Effector memory CD8-positive, alpha-beta T cell (primary cell): ENCODE data around the gene TESK2.
"Not testable (repeated sequence)": the region's sequence is repeated elsewhere in the genome, so short reads cannot be mapped to it uniquely, and the experiment has no call there.

Experiments
- ATAC-seq: fragments of 150-1000 bp; cut with Tn5 transposase; replicated peaks from 2 replicates; pipeline ENCODE4 v1.10.0; 2021; ENCODE audit warnings: mild to moderate bottlenecking, moderate library complexity
- DNase-seq, 3 experiments: peaks; one replicate each; pipeline ENCODE4 v3.0.0; 2021
- H3K27ac Mint-ChIP-seq, 2 donors: one replicate each; pipeline ENCODE4 v1.8.0; 2022; ENCODE audit warnings: mild to moderate bottlenecking in 2 of 2, mixed read lengths in 2 of 2, moderate library complexity in 2 of 2
- H3K27me3 Mint-ChIP-seq, 2 donors: one replicate each; pipeline ENCODE4 v1.8.0; 2022; ENCODE audit warnings: mixed read lengths in 2 of 2
- H3K36me3 Mint-ChIP-seq: one replicate; pipeline ENCODE4 v1.8.0; 2022; ENCODE audit warnings: mild to moderate bottlenecking, moderate library complexity, mixed read lengths; ENCODE audit not compliant: insufficient read depth
- H3K4me1 Mint-ChIP-seq, 2 donors: one replicate each; pipeline ENCODE4 v1.8.0; 2022; ENCODE audit warnings: low read depth in 2 of 2, mixed read lengths in 2 of 2
- H3K4me3 Mint-ChIP-seq, 2 donors: one replicate each; pipeline ENCODE4 v1.8.0; 2022; ENCODE audit warnings: mild to moderate bottlenecking in 2 of 2, mixed read lengths in 2 of 2, moderate library complexity in 2 of 2
- H3K9me3 Mint-ChIP-seq, 2 donors: one replicate each; pipeline ENCODE4 v1.8.0; 2022; ENCODE audit warnings: mixed read lengths in 2 of 2

The TESK2 gene

DNA sequence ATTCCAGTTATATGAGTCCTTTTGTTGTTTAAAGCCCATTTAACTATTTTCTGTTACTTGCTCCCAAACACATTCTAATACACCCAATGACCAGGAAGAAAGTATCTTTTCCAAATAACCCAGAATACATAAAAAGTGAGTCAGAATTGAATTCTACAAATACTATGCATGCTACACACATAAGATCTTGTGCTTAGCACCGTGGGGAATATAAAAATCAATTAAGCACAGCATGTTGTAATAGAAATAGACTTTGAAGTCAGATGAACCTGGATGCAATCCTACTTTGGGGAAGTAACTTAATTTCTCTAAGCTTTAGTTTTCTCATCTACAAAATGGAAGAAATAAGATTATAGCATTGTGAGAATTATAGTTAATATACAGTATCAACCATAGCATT lies 110.2 kb downstream of the TESK2 start:
- Mint-ChIP-seq H3K4me1 (no peaks in the 10 kb centered on the region), H3K9me3 (no peaks in the 10 kb centered on the region)

DNA sequence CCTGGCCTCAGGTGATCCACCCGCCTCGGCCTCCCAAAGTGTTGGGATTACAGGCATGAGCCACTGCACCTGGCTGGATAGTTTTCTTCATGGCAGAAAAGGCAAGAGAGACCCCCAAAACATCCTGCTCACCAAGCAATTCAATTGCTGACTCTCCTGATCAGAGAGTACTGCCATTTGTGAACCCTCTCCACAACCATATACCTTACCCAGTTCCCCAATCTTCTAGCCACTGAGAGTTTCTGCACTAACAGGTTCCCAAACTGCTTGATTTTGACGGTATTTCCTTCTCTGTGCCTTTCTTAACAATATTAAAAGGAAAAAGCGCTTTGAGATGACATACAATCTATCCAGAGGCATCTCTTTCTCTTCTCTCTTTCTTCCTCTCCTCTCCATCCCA lies 110.8 kb downstream of the TESK2 start:
- ATAC-seq, result no peak
- H3K9me3 Mint-ChIP-seq, result no peaks in the 10 kb centered on the region
- DNase-seq, result no peak
- H3K4me3 Mint-ChIP-seq, result no peak overlapping the region
- no peaks in the 10 kb centered on the region for H3K27me3 Mint-ChIP-seq
- peaks cover 0 to 3% of the 10 kb centered on the region in 2 donors for H3K4me1 Mint-ChIP-seq
- H3K27ac Mint-ChIP-seq, result no peak overlapping the region
- no peaks in the 10 kb centered on the region for H3K36me3 Mint-ChIP-seq

More for the DNA sequence above, 110.2 kb downstream of the TESK2 start:
- no peak for ATAC-seq
- Mint-ChIP-seq H3K27ac (no peak overlapping the region), H3K4me3 (no peak overlapping the region), H3K36me3 (no peaks in the 10 kb centered on the region), H3K27me3 (no peaks in the 10 kb centered on the region)
- no peak for DNase-seq

DNA sequence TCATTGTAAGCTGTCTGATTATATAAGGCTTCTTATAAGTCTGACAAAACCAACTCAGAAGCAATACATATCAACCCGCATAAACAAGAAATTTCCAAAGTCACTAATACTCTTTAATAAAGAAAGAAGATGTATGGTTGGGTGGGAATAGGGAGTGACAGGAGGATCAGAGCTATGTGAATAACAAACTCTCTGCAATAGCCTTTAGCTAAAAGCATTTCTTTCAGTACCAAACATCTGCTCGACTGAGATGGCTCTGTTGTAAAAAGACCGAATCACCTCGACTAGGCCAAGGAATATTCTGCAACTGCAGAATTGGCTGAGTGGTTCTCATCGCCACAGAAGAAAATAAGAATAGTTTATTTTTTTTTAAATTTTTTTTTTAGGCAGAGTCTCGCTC lies 111.4 kb downstream of the TESK2 start:
- DNase-seq (no peak), ATAC-seq (no peak)
- no peak overlapping the region for H3K4me3 Mint-ChIP-seq
- no peaks in the 10 kb centered on the region for H3K36me3 Mint-ChIP-seq
- H3K27me3 Mint-ChIP-seq, result no peaks in the 10 kb centered on the region
- peaks cover 0 to 3% of the 10 kb centered on the region in 2 donors for H3K4me1 Mint-ChIP-seq
- H3K27ac Mint-ChIP-seq, result no peak overlapping the region
- H3K9me3 Mint-ChIP-seq, result no peaks in the 10 kb centered on the region

- Mint-ChIP-seq H3K27me3 (no peaks in the 10 kb centered on the region), H3K4me1 (peaks cover 0 to 3% of the 10 kb centered on the region in 2 donors), H3K4me3 (no peak overlapping the region), H3K27ac (no peak overlapping the region), H3K36me3 (no peaks in the 10 kb centered on the region), H3K9me3 (no peaks in the 10 kb centered on the region)
- DNase-seq (no peak), ATAC-seq (no peak)
Measured at GRCh38 chr1:45378184-45378583, 112.8 kb downstream of the TESK2 start.

DNA sequence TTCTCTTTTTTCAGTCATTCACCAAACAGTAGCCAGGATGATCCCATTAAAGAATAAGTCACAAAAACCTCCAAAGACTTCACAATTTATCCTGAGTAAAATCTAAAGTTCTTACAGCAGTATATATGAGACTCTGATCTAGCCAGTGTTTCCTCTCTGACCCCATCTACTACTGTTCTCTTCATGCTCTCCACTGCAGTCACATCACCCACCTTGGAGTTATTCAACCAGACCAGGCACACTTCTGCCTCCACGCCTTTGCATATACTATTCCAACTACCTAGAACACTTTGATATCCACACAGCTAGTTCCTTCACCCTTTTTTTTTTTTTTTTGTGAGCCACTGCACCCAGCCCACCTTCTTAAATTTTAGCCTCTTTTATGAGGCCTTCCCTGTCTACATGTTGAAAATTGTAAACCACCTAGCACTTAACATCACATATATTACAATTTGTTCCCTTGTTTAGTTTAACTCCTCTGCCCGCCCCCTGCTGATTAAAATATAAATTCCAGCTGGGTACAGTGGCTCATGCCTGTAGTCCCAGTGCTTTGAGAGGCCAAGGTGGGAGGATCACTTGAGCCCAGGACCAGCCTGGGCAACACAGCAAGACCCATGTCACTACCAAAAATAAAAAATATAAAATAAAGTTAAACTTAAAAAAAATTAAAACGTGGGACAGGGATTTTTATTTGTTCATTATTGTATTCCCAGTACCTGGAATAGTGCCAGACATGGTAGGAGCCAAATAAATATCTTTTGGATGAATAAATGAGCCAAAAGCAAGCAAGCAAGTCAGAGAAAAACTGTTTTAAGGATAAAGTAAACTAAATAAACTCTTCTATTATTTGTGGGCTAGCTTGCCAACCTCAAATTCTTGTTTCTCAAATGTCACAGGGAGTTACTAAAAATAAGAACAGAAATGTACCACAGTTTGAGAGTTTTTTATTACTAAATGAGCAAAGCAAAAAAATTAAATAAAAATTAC lies 115.6 kb downstream of the TESK2 start:
- ATAC-seq (no peak), DNase-seq (no peak)
- Mint-ChIP-seq H3K4me1 (peaks cover 0 to 3% of the 10 kb centered on the region in 2 donors), H3K36me3 (no peaks in the 10 kb centered on the region), H3K4me3 (no peak overlapping the region), H3K9me3 (no peaks in the 10 kb centered on the region), H3K27ac (no peak overlapping the region), H3K27me3 (no peaks in the 10 kb centered on the region)

DNA sequence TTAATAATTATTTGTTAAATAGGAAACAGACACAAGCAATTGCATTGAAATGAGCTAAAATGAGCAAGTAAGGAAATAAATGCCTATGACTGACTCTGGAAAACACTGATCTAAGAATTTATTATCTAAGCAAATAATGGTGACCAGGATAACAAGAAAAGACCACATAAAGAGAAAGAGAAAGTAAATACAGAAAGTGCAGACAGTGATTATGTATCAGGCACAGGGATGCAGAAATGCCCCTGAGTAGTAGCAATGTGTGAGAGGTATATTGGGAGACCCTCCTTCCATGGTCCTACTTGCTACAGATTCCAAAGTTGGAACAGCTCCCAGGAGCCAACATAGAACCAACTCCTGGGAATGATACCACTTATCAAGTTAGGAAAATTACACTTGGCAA lies 117.4 kb downstream of the TESK2 start:
- Mint-ChIP-seq H3K36me3 (no peaks in the 10 kb centered on the region), H3K9me3 (no peaks in the 10 kb centered on the region), H3K4me3 (no peak overlapping the region), H3K4me1 (peaks cover 0 to 3% of the 10 kb centered on the region in 2 donors), H3K27ac (no peak overlapping the region), H3K27me3 (no peaks in the 10 kb centered on the region)
- ATAC-seq (no peak), DNase-seq (no peak)

DNA sequence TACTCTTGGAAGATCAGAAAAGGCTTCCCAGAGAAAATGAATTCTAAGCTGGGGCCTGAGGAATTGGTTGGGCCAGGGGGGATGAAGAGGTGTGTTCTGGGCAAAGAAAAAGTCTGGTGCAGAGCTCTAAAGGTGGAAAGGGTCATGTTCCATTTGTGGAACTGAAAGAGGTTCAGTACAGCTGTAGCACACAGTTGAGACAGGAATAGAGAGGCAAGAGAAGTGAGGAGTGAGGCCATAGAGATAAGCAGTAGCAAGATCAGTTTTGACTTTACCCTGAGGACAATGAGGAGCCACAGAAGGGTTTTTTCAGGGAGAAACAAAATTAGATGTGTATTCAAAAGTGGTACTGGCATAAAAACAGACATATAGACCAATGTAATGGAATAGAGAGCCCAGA lies 120.4 kb downstream of the TESK2 start:
- Mint-ChIP-seq H3K36me3 (no peaks in the 10 kb centered on the region), H3K4me1 (peaks cover 0 to 3% of the 10 kb centered on the region in 2 donors), H3K27ac (no peak overlapping the region), H3K4me3 (no peak overlapping the region), H3K27me3 (no peaks in the 10 kb centered on the region), H3K9me3 (no peaks in the 10 kb centered on the region)
- DNase-seq (no peak), ATAC-seq (no peak)

- Mint-ChIP-seq H3K27me3 (no peaks in the 10 kb centered on the region), H3K9me3 (no peaks in the 10 kb centered on the region), H3K27ac (no peak overlapping the region), H3K4me1 (no peaks in the 10 kb centered on the region), H3K4me3 (no peak overlapping the region), H3K36me3 (no peaks in the 10 kb centered on the region)
- no peak for DNase-seq
- no peak for ATAC-seq
Measured at GRCh38 chr1:45365051-45365450, 125.9 kb downstream of the TESK2 start.

DNA sequence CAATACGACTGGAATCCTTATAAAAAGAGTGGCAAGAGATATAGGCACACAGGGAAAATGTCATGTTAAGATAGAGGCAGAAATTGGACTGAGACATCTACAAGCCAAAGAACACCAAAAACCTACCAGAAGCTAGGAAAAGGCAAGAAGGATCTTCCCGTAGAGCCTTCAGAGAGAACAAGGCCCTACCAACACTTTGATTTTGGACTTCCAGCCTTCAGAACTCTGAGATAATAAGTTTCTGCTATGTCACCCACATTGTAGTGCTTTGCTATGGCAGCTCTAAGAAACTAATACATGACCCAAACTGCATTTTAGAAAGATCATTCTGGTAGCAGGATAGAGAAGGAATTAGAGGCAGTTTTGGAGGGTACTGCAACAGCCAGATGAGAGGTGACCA lies 126.7 kb downstream of the TESK2 start:
- ATAC-seq (no peak), DNase-seq (no peak)
- no peak overlapping the region for H3K4me3 Mint-ChIP-seq
- peaks cover 0 to 3% of the 10 kb centered on the region in 2 donors for H3K4me1 Mint-ChIP-seq
- no peaks in the 10 kb centered on the region for H3K9me3 Mint-ChIP-seq
- no peaks in the 10 kb centered on the region for H3K27me3 Mint-ChIP-seq
- H3K27ac Mint-ChIP-seq, result peak overlapping the region in 1 of 2 donors; percentile 33
- H3K36me3 Mint-ChIP-seq, result no peaks in the 10 kb centered on the region

GRCh38 chr1:45360981-45361380 lies 130.0 kb downstream of the TESK2 start:
- DNase-seq, H3K36me3 Mint-ChIP-seq, H3K4me3 Mint-ChIP-seq, ATAC-seq, H3K9me3 Mint-ChIP-seq, H3K4me1 Mint-ChIP-seq, H3K27me3 Mint-ChIP-seq, H3K27ac Mint-ChIP-seq: not testable (repeated sequence)

- Mint-ChIP-seq H3K9me3 (no peaks in the 10 kb centered on the region), H3K36me3 (no peaks in the 10 kb centered on the region), H3K27ac (no peak overlapping the region), H3K4me1 (peaks cover 0 to 3% of the 10 kb centered on the region in 2 donors), H3K27me3 (no peaks in the 10 kb centered on the region), H3K4me3 (no peak overlapping the region)
- DNase-seq, result peak; percentile 36 to 46 (median 39)
- ATAC-seq, result peak; percentile 54
Measured at GRCh38 chr1:45359882-45360513, 131.0 kb downstream of the TESK2 start.

- DNase-seq, result no peak
- no peak for ATAC-seq
- Mint-ChIP-seq H3K27me3 (no peaks in the 10 kb centered on the region), H3K27ac (no peak overlapping the region), H3K9me3 (no peaks in the 10 kb centered on the region), H3K4me1 (peaks cover 0 to 3% of the 10 kb centered on the region in 2 donors), H3K36me3 (no peaks in the 10 kb centered on the region), H3K4me3 (no peak overlapping the region)
Measured at GRCh38 chr1:45356186-45356585, 134.8 kb downstream of the TESK2 start.

DNA sequence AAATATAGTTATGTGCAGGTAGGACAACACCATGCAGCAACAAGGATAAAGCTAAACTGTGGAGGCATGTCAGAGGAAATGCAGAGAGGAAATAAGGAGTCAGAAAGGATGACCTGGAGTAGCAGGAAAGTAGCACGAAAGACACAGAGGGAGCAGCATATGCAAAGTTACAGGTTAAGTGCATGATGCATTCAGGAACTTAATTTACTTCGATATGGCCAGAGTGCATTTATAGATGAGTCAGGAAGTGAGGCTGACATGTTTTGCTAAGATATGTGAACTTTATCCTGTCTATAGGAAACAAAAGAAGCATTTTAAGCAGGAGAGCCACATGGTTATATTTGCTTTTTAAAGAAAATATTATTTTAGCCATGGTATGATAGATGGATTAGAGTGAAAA lies 135.3 kb downstream of the TESK2 start:
- peaks cover 0 to 3% of the 10 kb centered on the region in 2 donors for H3K4me1 Mint-ChIP-seq
- H3K9me3 Mint-ChIP-seq, result no peaks in the 10 kb centered on the region

GRCh38 chr1:45354838-45355237 lies 136.1 kb downstream of the TESK2 start:
- H3K9me3 Mint-ChIP-seq, result no peaks in the 10 kb centered on the region
- H3K4me1 Mint-ChIP-seq, result peaks cover 0 to 1% of the 10 kb centered on the region in 2 donors
- H3K27me3 Mint-ChIP-seq, result no peaks in the 10 kb centered on the region
- DNase-seq (no peak), ATAC-seq (no peak)
- no peak overlapping the region for H3K4me3 Mint-ChIP-seq
- H3K27ac Mint-ChIP-seq, result peak overlapping the region in 1 of 2 donors; percentile 57
- no peaks in the 10 kb centered on the region for H3K36me3 Mint-ChIP-seq

More for the DNA sequence above, 135.3 kb downstream of the TESK2 start:
- no peak overlapping the region for H3K27ac Mint-ChIP-seq
- no peak overlapping the region for H3K4me3 Mint-ChIP-seq
- DNase-seq (no peak), ATAC-seq (no peak)
- H3K27me3 Mint-ChIP-seq, result no peaks in the 10 kb centered on the region
- H3K36me3 Mint-ChIP-seq, result no peaks in the 10 kb centered on the region
